K562 (cell line): ENCODE results near the gene SETD1B. TPM values are rescaled to one million over a fixed set of nuclear protein-coding genes. Genes with fewer than 3 reads are reported as not detected.

Experiments
- ETS1 ChIP-seq: conservative IDR thresholded peaks from 2 replicates; pipeline ENCODE4 v1.6.1; 2011; ENCODE audit warnings: low read depth, mild to moderate bottlenecking, low read length; ENCODE audit not compliant: control insufficient read depth
- HMG20A ChIP-seq: fragments of 450-650 bp; formaldehyde crosslinking; conservative IDR thresholded peaks from 2 replicates; pipeline ENCODE4 v1.4.0; 2020; ENCODE audit warnings: mild to moderate bottlenecking, mixed read lengths
- HMGN3 ChIP-seq: IDR thresholded peaks from 2 replicates; pipeline ENCODE4 v1.6.1; 2011; ENCODE audit warnings: borderline replicate concordance, low read depth, mild to moderate bottlenecking, mixed read lengths, low read length; ENCODE audit not compliant: insufficient read length; ENCODE audit errors: extremely low read depth
- IRF2 ChIP-seq: sonication (generic); formaldehyde crosslinking; IDR thresholded peaks from 2 replicates; pipeline ENCODE4 v1.8.1; 2022; ENCODE audit warnings: mild to moderate bottlenecking, missing genetic modification reagents
- KAT7 ChIP-seq: sonication (generic); formaldehyde crosslinking; IDR thresholded peaks from 2 replicates; pipeline ENCODE4 v1.8.0; 2022; ENCODE audit warnings: missing genetic modification reagents, mild to moderate bottlenecking, borderline replicate concordance
- SAFB ChIP-seq: fragments of 200-400 bp; formaldehyde crosslinking; IDR thresholded peaks from 2 replicates; pipeline ENCODE4 v1.6.1; 2017; ENCODE audit warnings: low read depth, low read length, borderline replicate concordance
- ZBTB43 ChIP-seq: sonication (generic); formaldehyde crosslinking; IDR thresholded peaks from 2 replicates; pipeline ENCODE4 v1.8.0; 2023; ENCODE audit warnings: mild to moderate bottlenecking, missing genetic modification reagents
- ZZZ3 ChIP-seq: fragments of 450-650 bp; IDR thresholded peaks from 2 replicates; pipeline ENCODE4 v1.6.1; 2016; ENCODE audit warnings: antibody characterized with exemption, mild to moderate bottlenecking, moderate library complexity
- polyA plus RNA-seq, 8 experiments: library from polyadenylated mRNA; depleted of rRNA in 4 of 8; stranded (reverse) in 5 of 8; unstranded in 3 of 8; fragments of >200 nt; fragmentation: Nextera tagmentation in 2 of 8; fragmentation: Illumina TruSeq in 1 of 8; extraction: Ambion mirVana in 2 of 8; extraction: Trizol in 1 of 8; gene quantifications; 2 replicates each; pipeline versions ENCODE4 v1.2.1 to v1.2.3, GENCODE V29; 2011 to 2014; ENCODE audit warnings: inconsistent platforms in 1 of 8, missing spikeins in 1 of 8
- total RNA-seq, 7 experiments: library from RNA; depleted of rRNA in 6 of 7; stranded (reverse); fragments of >200 nt in 6 of 7; fragmentation: Illumina TruSeq in 2 of 7; extraction: Trizol in 2 of 7; gene quantifications; 2 replicates each; pipeline versions ENCODE4 v1.2.1 to v1.2.3, GENCODE V29; 2011 to 2021; ENCODE audit warnings: low replicate concordance in 1 of 7
- TF ChIP-seq, protein P1 (sequence below): fragments of 450-650 bp; IDR thresholded peaks from 2 replicates; pipeline ENCODE4 v1.6.1; 2018; ENCODE audit warnings: mild to moderate bottlenecking, low read depth; ENCODE audit not compliant: partially characterized antibody
- TF ChIP-seq, protein P2 (sequence below), 2 experiments: fragments of 150-350 bp in 1 of 2; IDR thresholded peaks; 2 replicates each; pipeline ENCODE4 v1.6.1; 2012 to 2016; ENCODE audit warnings: low read depth in 2 of 2, low read length in 2 of 2, mild to moderate bottlenecking in 1 of 2, moderate library complexity in 1 of 2
- TF ChIP-seq, protein P3 (sequence below): IDR thresholded peaks from 2 replicates; pipeline ENCODE4 v1.6.1; 2011; ENCODE audit warnings: borderline replicate concordance, low read depth, mild to moderate bottlenecking, moderate library complexity, low read length; ENCODE audit not compliant: insufficient read depth, poor library complexity, severe bottlenecking

The SETD1B gene
- total and polyA plus RNA-seq, 9 of the 15 experiments (the other 6 are each of a cell fraction or from before 2014, with no cell fraction given), result 0.48 to 26.6 (median 2.3) TPM

DNA sequence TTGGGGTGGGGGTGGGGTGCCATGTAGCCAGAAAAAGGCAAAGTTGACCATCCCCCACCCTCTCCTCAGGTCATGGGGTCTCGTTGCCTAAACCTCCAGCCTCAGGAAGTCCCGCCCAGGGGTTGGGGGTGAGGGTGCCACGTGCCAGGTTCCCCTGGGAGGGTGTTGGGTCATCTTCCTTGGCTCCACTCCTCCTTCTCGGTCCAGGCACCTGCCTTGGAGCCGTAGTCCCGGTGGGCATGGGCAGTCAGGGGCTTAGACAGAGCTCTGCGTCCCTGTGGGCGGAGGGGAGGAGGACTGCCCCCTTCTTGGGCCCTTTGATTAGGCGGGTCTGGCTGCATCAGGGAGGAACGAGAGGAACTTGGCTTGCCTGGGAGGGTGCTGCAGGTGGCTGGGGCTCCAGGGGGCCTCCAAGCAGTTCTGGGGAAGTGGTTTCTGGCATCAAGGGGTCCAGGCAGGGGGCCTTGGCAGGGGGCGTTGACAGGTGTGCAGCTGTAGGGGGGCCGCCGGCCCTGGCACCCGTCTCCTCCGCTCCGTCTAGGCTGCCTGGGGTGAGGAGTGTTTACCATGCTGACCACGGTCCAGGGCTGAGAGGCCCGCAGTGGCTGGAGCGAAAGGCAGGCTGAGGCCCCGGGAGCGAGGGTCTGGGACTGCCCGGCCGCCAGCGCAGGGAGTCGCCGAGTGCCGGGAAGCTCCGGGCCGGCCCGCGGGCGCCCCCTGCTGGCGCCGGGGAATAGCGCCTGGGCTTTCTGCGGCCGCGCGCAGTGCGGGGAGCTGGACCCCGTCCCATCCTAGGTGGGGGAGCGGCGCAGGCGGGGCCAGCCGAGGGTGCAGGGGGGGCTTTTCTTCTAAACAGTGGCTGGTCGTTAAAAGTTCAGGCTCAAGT lies 7.9 kb downstream of the SETD1B start (continued):
- TF ChIP-seq, protein P1, sequence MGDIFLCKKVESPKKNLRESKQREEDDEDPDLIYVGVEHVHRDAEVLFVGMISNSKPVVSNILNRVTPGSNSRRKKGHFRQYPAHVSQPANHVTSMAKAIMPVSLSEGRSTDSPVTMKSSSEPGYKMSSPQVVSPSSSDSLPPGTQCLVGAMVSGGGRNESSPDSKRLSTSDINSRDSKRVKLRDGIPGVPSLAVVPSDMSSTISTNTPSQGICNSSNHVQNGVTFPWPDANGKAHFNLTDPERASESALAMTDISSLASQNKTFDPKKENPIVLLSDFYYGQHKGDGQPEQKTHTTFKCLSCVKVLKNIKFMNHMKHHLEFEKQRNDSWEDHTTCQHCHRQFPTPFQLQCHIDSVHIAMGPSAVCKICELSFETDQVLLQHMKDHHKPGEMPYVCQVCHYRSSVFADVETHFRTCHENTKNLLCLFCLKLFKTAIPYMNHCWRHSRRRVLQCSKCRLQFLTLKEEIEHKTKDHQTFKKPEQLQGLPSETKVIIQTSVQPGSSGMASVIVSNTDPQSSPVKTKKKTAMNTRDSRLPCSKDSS, result no peak
- TF ChIP-seq ZBTB43 (CRISPR knock-in tag) (no peak), SAFB (no peak), ZZZ3 (no peak), HMGN3 (no peak), KAT7 (CRISPR knock-in tag) (peak; percentile 92), IRF2 (CRISPR knock-in tag) (no peak), HMG20A (CRISPR knock-in tag) (no peak), ETS1 (no peak)
- TF ChIP-seq, protein P2, sequence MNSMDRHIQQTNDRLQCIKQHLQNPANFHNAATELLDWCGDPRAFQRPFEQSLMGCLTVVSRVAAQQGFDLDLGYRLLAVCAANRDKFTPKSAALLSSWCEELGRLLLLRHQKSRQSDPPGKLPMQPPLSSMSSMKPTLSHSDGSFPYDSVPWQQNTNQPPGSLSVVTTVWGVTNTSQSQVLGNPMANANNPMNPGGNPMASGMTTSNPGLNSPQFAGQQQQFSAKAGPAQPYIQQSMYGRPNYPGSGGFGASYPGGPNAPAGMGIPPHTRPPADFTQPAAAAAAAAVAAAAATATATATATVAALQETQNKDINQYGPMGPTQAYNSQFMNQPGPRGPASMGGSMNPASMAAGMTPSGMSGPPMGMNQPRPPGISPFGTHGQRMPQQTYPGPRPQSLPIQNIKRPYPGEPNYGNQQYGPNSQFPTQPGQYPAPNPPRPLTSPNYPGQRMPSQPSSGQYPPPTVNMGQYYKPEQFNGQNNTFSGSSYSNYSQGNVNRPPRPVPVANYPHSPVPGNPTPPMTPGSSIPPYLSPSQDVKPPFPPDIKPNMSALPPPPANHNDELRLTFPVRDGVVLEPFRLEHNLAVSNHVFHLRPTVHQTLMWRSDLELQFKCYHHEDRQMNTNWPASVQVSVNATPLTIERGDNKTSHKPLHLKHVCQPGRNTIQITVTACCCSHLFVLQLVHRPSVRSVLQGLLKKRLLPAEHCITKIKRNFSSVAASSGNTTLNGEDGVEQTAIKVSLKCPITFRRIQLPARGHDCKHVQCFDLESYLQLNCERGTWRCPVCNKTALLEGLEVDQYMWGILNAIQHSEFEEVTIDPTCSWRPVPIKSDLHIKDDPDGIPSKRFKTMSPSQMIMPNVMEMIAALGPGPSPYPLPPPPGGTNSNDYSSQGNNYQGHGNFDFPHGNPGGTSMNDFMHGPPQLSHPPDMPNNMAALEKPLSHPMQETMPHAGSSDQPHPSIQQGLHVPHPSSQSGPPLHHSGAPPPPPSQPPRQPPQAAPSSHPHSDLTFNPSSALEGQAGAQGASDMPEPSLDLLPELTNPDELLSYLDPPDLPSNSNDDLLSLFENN (IDR thresholded peaks at IDR 0.05; ENCODE audit: low read depth in 2 of 2, low read length in 2 of 2), result no peak
- TF ChIP-seq, protein P3, sequence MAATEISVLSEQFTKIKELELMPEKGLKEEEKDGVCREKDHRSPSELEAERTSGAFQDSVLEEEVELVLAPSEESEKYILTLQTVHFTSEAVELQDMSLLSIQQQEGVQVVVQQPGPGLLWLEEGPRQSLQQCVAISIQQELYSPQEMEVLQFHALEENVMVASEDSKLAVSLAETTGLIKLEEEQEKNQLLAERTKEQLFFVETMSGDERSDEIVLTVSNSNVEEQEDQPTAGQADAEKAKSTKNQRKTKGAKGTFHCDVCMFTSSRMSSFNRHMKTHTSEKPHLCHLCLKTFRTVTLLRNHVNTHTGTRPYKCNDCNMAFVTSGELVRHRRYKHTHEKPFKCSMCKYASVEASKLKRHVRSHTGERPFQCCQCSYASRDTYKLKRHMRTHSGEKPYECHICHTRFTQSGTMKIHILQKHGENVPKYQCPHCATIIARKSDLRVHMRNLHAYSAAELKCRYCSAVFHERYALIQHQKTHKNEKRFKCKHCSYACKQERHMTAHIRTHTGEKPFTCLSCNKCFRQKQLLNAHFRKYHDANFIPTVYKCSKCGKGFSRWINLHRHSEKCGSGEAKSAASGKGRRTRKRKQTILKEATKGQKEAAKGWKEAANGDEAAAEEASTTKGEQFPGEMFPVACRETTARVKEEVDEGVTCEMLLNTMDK, result peak; percentile 95
